GM21619 (cell line): ENCODE results near the gene ACTR3C.
"Not testable (repeated sequence)": the region's sequence is repeated elsewhere in the genome, so short reads cannot be mapped to it uniquely, and the experiment has no call there.

ENCODE experiments used
- ATAC-seq: cut with Tn5 transposase; IDR thresholded peaks from one replicate; pipeline ENCODE4 v1.9.1; 2021; ENCODE audit not compliant: unreplicated experiment

The ACTR3C gene

GRCh38 chr7:150219941-150220658 is 103.2 kb downstream of the ACTR3C start:
- ATAC-seq = not testable (repeated sequence)

GRCh38 chr7:150206848-150207247 is 116.5 kb downstream of the ACTR3C start:
- not testable (repeated sequence) for ATAC-seq

- not testable (repeated sequence) for ATAC-seq
These were observed 117.5 kb downstream of the ACTR3C start for GRCh38 chr7:150205866-150206265.

GRCh38 chr7:150204577-150204976 is 118.8 kb downstream of the ACTR3C start:
- not testable (repeated sequence) for ATAC-seq

GRCh38 chr7:150202894-150203293 is 120.5 kb downstream of the ACTR3C start:
- not testable (repeated sequence) for ATAC-seq
